Heart left ventricle (tissue), 16 donors: ENCODE results near the gene PTPRD. TPM values are rescaled to one million over a fixed set of nuclear protein-coding genes. Genes with fewer than 3 reads are reported as not detected.

Experiments used
- ATAC-seq, 4 donors: fragments of 200-7000 bp; cut with Tn5 transposase; one replicate each; pipeline ENCODE4 v1.9.1; 2020 to 2022; ENCODE audit warnings: moderate library complexity in 4 of 4, mild to moderate bottlenecking in 3 of 4, moderate number of reproducible peaks in 1 of 4
- DNase-seq, 5 donors: peaks; one replicate each; pipeline ENCODE4 v3.0.0-alpha.2; 2020
- H3K27ac ChIP-seq, 12 donors: fragments of 200-600 bp; sonication (generic) in 4 of 12; one replicate each; pipeline versions ENCODE4 v1.5.0 to v1.8.0; 2016 to 2022; ENCODE audit warnings: mild to moderate bottlenecking in 2 of 12
- H3K27me3 ChIP-seq, 9 donors: fragments of 200-600 bp; sonication (generic) in 2 of 9; one replicate each; pipeline versions ENCODE4 v1.5.1 to v1.8.0; 2016 to 2022; ENCODE audit warnings: mild to moderate bottlenecking in 3 of 9
- H3K36me3 ChIP-seq, 9 donors: fragments of 200-600 bp; sonication (generic) in 2 of 9; one replicate each; pipeline versions ENCODE4 v1.5.0 to v1.8.0; 2018 to 2022; ENCODE audit warnings: mild to moderate bottlenecking in 2 of 9
- H3K4me1 ChIP-seq, 12 donors: fragments of 200-600 bp; sonication (generic) in 4 of 12; one replicate each; pipeline versions ENCODE4 v1.5.0 to v1.8.0; 2016 to 2022; ENCODE audit warnings: mild to moderate bottlenecking in 3 of 12
- H3K4me3 ChIP-seq, 12 donors: fragments of 200-600 bp; sonication (generic) in 4 of 12; one replicate each; pipeline versions ENCODE4 v1.5.0 to v1.8.0; 2017 to 2022; ENCODE audit warnings: mild to moderate bottlenecking in 9 of 12, moderate library complexity in 4 of 12
- H3K9me3 ChIP-seq, 12 donors: fragments of 200-600 bp; sonication (generic) in 4 of 12; one replicate each; pipeline versions ENCODE4 v1.5.0 to v1.8.0; 2016 to 2022; ENCODE audit warnings: mild to moderate bottlenecking in 1 of 12
- CTCF ChIP-seq, 12 donors: fragments of 200-600 bp; sonication (generic) in 4 of 12; IDR thresholded peaks; one replicate each; pipeline versions ENCODE4 v1.5.0 to v1.8.0; 2018 to 2022; ENCODE audit warnings: antibody characterized with exemption in 12 of 12, mild to moderate bottlenecking in 5 of 12
- POLR2A ChIP-seq, 2 donors: fragments of 450-650 bp; IDR thresholded peaks; one replicate each; pipeline ENCODE4 v1.6.1; 2017; ENCODE audit warnings: antibody characterized with exemption in 2 of 2, mild to moderate bottlenecking in 2 of 2, moderate library complexity in 2 of 2
- WGBS, 4 donors: extraction: QIAGEN DNeasy Blood & Tissue Kit in 2 of 4; methylation state at CpG; one replicate each; pipeline versions ENCODE4 v1.1.5 to v1.1.7; 2013 to 2018; 5-methylcytosine and 5-hydroxymethylcytosine counted together
- intact Hi-C, 10 donors: fragments of 100-400 bp; cut with DNase I; formaldehyde crosslinking; loops; one replicate each; pipeline versions ENCODE4 v1.11.1 to v1.14.2; 2022
- polyA plus RNA-seq, 2 donors: library from polyadenylated mRNA; stranded (reverse); fragments of 200-250 nt; gene quantifications; one replicate each; pipeline ENCODE4 v1.2.3, GENCODE V29; 2013
- total RNA-seq, 9 donors: library from RNA; depleted of rRNA in 2 of 9; stranded (reverse); fragments of >200 nt in 2 of 9; fragmentation: NEBNext Ultra II Directional in 3 of 9; extraction: Animal tissue kit (Norgen Biotek cat#: 25700) in 3 of 9; gene quantifications; one replicate each; pipeline versions ENCODE4 v1.1.0 to v1.2.4, GENCODE V29; 2016 to 2023
- donor health status: ischemic (EF 13 %, LVEDD 7.1; RV severe dilation, severe dysfunction).
- donor health status: healthy with polysubstance abuse.
- donor health status: DM: no; HTN: yes; CAD: no.
- donor health status: DM: no; HTN: no; CAD: no.
- donor health status: ischemic (EF 25% LVEDD 6.9; RV normal size, moderate dysfunction).
- donor health status: ischemic (EF 25% LVEDD 5.7; RV mildly dilated, moderate dysfunction).
- donor health status: healthy.
- donor health status: DM: yes; HTN: yes; CAD: no.
- donor health status: ischemic (EF 35%, LVEDD 5.7; RV mildly dilated, moderate dysfunction).
- donor health status: nonischemic (EF 11% LVEDD 7.7; RV severe dilation, severe dysfunction).
- donor health status: DM: yes; HTN: yes; CAD: no.
- donor health status: PGD.
- donor health status: ischemic (EF 29% LVEDD 5.4; RV normal size, mild dysfunction).
- donor health status: nonischemic (EF 23%, LVEDD 6.1; RV moderate dilation, normal function).

The PTPRD gene
- total and polyA plus RNA-seq, 11 donors: 1.4 to 25.3 (median 15.1) TPM

- TF ChIP-seq CTCF (IDR thresholded peaks at IDR 0.05) (no peak), POLR2A (IDR thresholded peaks at IDR 0.05) (no peak)
- H3K27ac ChIP-seq: no peak overlapping the region
- no peaks in the 10 kb centered on the region for H3K9me3 ChIP-seq
- no peaks in the 10 kb centered on the region for H3K36me3 ChIP-seq
- 56 to 63% (median 61%) methylated on average over 3 of the region's 3 CpGs for WGBS, 4 donors
- no peaks in the 10 kb centered on the region for H3K4me1 ChIP-seq
- no peaks in the 10 kb centered on the region for H3K27me3 ChIP-seq
- ATAC-seq (no peak), DNase-seq (no peak)
- no peak overlapping the region for H3K4me3 ChIP-seq
- intact Hi-C loops: no loop called here
Observed at GRCh38 chr9:9874270-9874669, 738.5 kb downstream of the PTPRD start.

- DNase-seq: no peak
- TF ChIP-seq CTCF (IDR thresholded peaks at IDR 0.05): no peak
- TF ChIP-seq POLR2A (IDR thresholded peaks at IDR 0.05): no peak
- Histone ChIP-seq H3K4me3 (no peak overlapping the region), H3K27me3 (no peaks in the 10 kb centered on the region), H3K36me3 (no peaks in the 10 kb centered on the region), H3K27ac (no peak overlapping the region), H3K9me3 (no peaks in the 10 kb centered on the region), H3K4me1 (no peaks in the 10 kb centered on the region)
- no peak for ATAC-seq
- WGBS, 4 donors: 53 to 61% (median 58%) methylated on average over 3 of the region's 3 CpGs
- intact Hi-C loops: no loop called here
Observed at GRCh38 chr9:9862235-9862810, 750.5 kb downstream of the PTPRD start.

GRCh38 chr9:9855177-9856078, 757.4 kb downstream of the PTPRD start:
- intact Hi-C loops: no loop called here
- ATAC-seq: no peak
- no peak for DNase-seq
- Histone ChIP-seq H3K36me3 (no peaks in the 10 kb centered on the region), H3K4me1 (no peaks in the 10 kb centered on the region), H3K27me3 (no peaks in the 10 kb centered on the region), H3K4me3 (no peak overlapping the region), H3K27ac (no peak overlapping the region), H3K9me3 (no peaks in the 10 kb centered on the region)
- TF ChIP-seq CTCF (IDR thresholded peaks at IDR 0.05) (no peak), POLR2A (IDR thresholded peaks at IDR 0.05) (no peak)
- 57 to 71% (median 66%) methylated on average over 15 of the region's 15 CpGs for WGBS, 4 donors

- Histone ChIP-seq H3K4me3 (no peak overlapping the region), H3K4me1 (no peaks in the 10 kb centered on the region), H3K9me3 (no peaks in the 10 kb centered on the region), H3K36me3 (no peaks in the 10 kb centered on the region), H3K27ac (no peak overlapping the region), H3K27me3 (no peaks in the 10 kb centered on the region)
- no peak for ATAC-seq
- 53 to 66% (median 61%) methylated on average over 5 of the region's 5 CpGs for WGBS, 4 donors
- intact Hi-C loops: no loop called here
- TF ChIP-seq CTCF (IDR thresholded peaks at IDR 0.05): no peak
- no peak for TF ChIP-seq POLR2A (IDR thresholded peaks at IDR 0.05)
- DNase-seq: no peak
Observed at GRCh38 chr9:9847750-9848149, 765.1 kb downstream of the PTPRD start.
